ENCODE measurements around the gene SCN1A. TPM values are rescaled to one million over a fixed set of nuclear protein-coding genes. Genes with fewer than 3 reads are reported as not detected.

SCN1A gene
- total and polyA plus RNA-seq, 2 of the 4 experiments (the other 2 are of a cell fraction): under 0.01 TPM; not detected in 1

GRCh38 chr2:166137331-166137730 is 9.5 kb upstream of the SCN1A start:
- WGBS, 2 experiments (ENCODE audit: extremely low coverage in 2 of 2, insufficient read length in 1 of 2): no CpG with 5 or more reads among the region's 2 CpGs
- no peak overlapping the region for H3K9ac ChIP-seq (ENCODE audit: low read depth, low read length)
- CTCF ChIA-PET: interaction anchor here (0.5 to 1.4 kb wide), 2 partner anchors 9 to 14 kb away, joined by 3 read pairs; partner anchors contain the start of gene SCN1A

More at GRCh38 chr2:166137331-166137730, 9.5 kb upstream of the SCN1A start:
- H3K4ac ChIP-seq (ENCODE audit: low read depth, low read length): no peak overlapping the region
- BruUV-seq (replicated peaks): no TSS peak
- H2BK120ac ChIP-seq (ENCODE audit: low read depth, low read length): no peak overlapping the region
- no peak overlapping the region for H4K5ac ChIP-seq (ENCODE audit: low read depth, low read length)
- intact Hi-C loops (cut with micrococcal nuclease) (no loop called here), in situ Hi-C loops (cut with MboI; ENCODE audit: low sequenced_read_pairs) (loop anchor here (25.0 kb wide), 1 partner anchor 750 kb away; no protein-coding TSS in a partner anchor), dilution Hi-C loops (cut with HindIII; ENCODE audit: low sequenced_read_pairs, unreplicated experiment) (no loop called here)
- H2AFZ ChIP-seq (replicated peaks; ENCODE audit: low read length, poor library complexity): no peak overlapping the region
- no peaks in the 10 kb centered on the region for H3K9me3 ChIP-seq (ENCODE audit: control insufficient read depth, insufficient read depth, low read length)
- no peaks in the 10 kb centered on the region for H3K36me3 ChIP-seq (ENCODE audit: control insufficient read depth, insufficient read depth, low read length)
- DNase-seq (no peak), ATAC-seq (ENCODE audit: low read depth) (no peak)
- H3K14ac ChIP-seq (replicated peaks; ENCODE audit: low read depth, low read length): no peak overlapping the region
- H2BK15ac ChIP-seq (ENCODE audit: low read depth, low read length): no peak overlapping the region
- no peak overlapping the region for H3K56ac ChIP-seq (ENCODE audit: extremely low read depth, insufficient read depth, low read length)
- no peak overlapping the region for H4K8ac ChIP-seq (ENCODE audit: low read depth in 2 of 2, low read length in 2 of 2)
- no peak overlapping the region for H4K91ac ChIP-seq (ENCODE audit: insufficient read depth, low read depth, low read length)
- TF ChIP-seq, protein P1, sequence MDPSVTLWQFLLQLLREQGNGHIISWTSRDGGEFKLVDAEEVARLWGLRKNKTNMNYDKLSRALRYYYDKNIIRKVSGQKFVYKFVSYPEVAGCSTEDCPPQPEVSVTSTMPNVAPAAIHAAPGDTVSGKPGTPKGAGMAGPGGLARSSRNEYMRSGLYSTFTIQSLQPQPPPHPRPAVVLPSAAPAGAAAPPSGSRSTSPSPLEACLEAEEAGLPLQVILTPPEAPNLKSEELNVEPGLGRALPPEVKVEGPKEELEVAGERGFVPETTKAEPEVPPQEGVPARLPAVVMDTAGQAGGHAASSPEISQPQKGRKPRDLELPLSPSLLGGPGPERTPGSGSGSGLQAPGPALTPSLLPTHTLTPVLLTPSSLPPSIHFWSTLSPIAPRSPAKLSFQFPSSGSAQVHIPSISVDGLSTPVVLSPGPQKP (IDR thresholded peaks at IDR 0.05; ENCODE audit: borderline replicate concordance, low read depth, low read length): no peak
- TF ChIP-seq NFE2L2 (IDR thresholded peaks at IDR 0.05; ENCODE audit: low read depth, low read length): no peak
- TF ChIP-seq MAFK (IDR thresholded peaks at IDR 0.05; ENCODE audit: low read depth, low read length): peak; percentile 80
- no peak for TF ChIP-seq RAD21 (IDR thresholded peaks at IDR 0.05; ENCODE audit: low read length)
- no peak for TF ChIP-seq RCOR1 (IDR thresholded peaks at IDR 0.05; ENCODE audit: insufficient replicate concordance, low read length)
- TF ChIP-seq SMC3 (IDR thresholded peaks at IDR 0.05; ENCODE audit: low read depth, low read length): no peak
- no peak for TF ChIP-seq BHLHE40 (IDR thresholded peaks at IDR 0.05; ENCODE audit: low read depth, low read length)
- POLR2A ChIA-PET (ENCODE audit: unreplicated experiment): no interaction called here
- H4K20me1 ChIP-seq (ENCODE audit: insufficient read depth, low read length): no peaks in the 10 kb centered on the region
- H3K4me2 ChIP-seq (ENCODE audit: low read depth, low read length): no peak overlapping the region
- H2AK5ac ChIP-seq (ENCODE audit: low read depth, low read length): no peak overlapping the region
- no peak overlapping the region for H3K18ac ChIP-seq (ENCODE audit: low read depth, low read length)
- H3K79me1 ChIP-seq (ENCODE audit: low read depth in 1 of 2, low read length in 2 of 2): no peaks in the 10 kb centered on the region
- no peaks in the 10 kb centered on the region for H3K4me1 ChIP-seq (ENCODE audit: control insufficient read depth, insufficient read depth, low read length)
- peaks cover 2% of the 10 kb centered on the region; the same call in 1 of the 2 replicates for H3K27me3 ChIP-seq (ENCODE audit: control insufficient read depth, insufficient read depth, low read length)
- no peak overlapping the region for H2BK5ac ChIP-seq (ENCODE audit: low read depth, low read length, poor library complexity, severe bottlenecking)
- H3K27ac ChIP-seq (ENCODE audit: insufficient read depth, low read length): no peak overlapping the region
- H3K23ac ChIP-seq (ENCODE audit: low read depth, low read length): no peak overlapping the region
- no peaks in the 10 kb centered on the region for H3K9me1 ChIP-seq (ENCODE audit: insufficient read depth, low read length)
- H2BK20ac ChIP-seq (ENCODE audit: low read depth, low read length): no peak overlapping the region
- no peak overlapping the region for H2AK9ac ChIP-seq (replicated peaks; ENCODE audit: low read depth, low read length, poor library complexity)
- no peak overlapping the region for H3K4me3 ChIP-seq (ENCODE audit: insufficient read depth, low read depth, low read length)
